GM12878 (cell line): ENCODE measurements around the gene PIAS1. TPM values are rescaled to one million over a fixed set of nuclear protein-coding genes. Genes with fewer than 3 reads are reported as not detected.

Source experiments
- ATAC-seq: fragments of 200-7000 bp; cut with Tn5 transposase; 3 replicates; pipeline ENCODE4 v1.9.1; 2020; ENCODE audit warnings: mild to moderate bottlenecking, moderate library complexity
- BruUV-seq: library from RNA; stranded (reverse); fragments of 400-500 nt; replicated peaks from 2 replicates; lab custom pipeline; 2021; lab: Mats Ljungman, UMichigan
- CTCF ChIA-PET: fragments of 300-600 bp; sonication (Branson Sonifier 250); formaldehyde crosslinking; extraction: SDS; loops from one replicate; lab custom pipeline; 2021; ENCODE audit warnings: inconsistent platforms; lab: Yijun Ruan, JAX
- POLR2A ChIA-PET: fragments of 350-600 bp; formaldehyde crosslinking; extraction: SDS; loops from one replicate; lab custom pipeline; 2021; ENCODE audit warnings: inconsistent platforms; lab: Charles Lee
- RAD21 ChIA-PET: fragments of 300-600 bp; sonication (Branson Sonifier 250); formaldehyde crosslinking; loops from one replicate; lab custom pipeline; 2023; ENCODE audit warnings: antibody characterized with exemption; ENCODE audit not compliant: unreplicated experiment; lab: Charles Lee
- SMC1A ChIA-PET: fragments of 300-600 bp; sonication (Branson Sonifier 250); formaldehyde crosslinking; loops from one replicate; lab custom pipeline; 2023; ENCODE audit not compliant: unreplicated experiment, uncharacterized antibody; lab: Charles Lee
- DNase-seq: peaks from one replicate; pipeline ENCODE4 v3.0.0-alpha.2; 2011; ENCODE audit warnings: low read depth, low spot score
- FAIRE-seq: peaks from 3 replicates; lab custom pipeline; 2011; peaks lifted over from hg19 to GRCh38; lab: Jason Lieb, UNC
- H2AFZ ChIP-seq: 2 replicates; pipeline ENCODE4 v1.6.0; 2011; ENCODE audit warnings: low read depth, low read length, control low read depth; ENCODE audit not compliant: control insufficient read depth
- H3K27ac ChIP-seq: 2 replicates; pipeline ENCODE4 v1.5.1; 2011; ENCODE audit warnings: control low read depth; ENCODE audit not compliant: control insufficient read depth, insufficient read depth
- H3K27me3 ChIP-seq, 2 experiments: replicated peaks in 1 of 2; 2 replicates each; pipeline versions ENCODE4 v1.6.0 to v1.6.1; 2011; ENCODE audit warnings: low read length in 1 of 2; ENCODE audit not compliant: control insufficient read depth in 2 of 2, insufficient read depth in 2 of 2
- H3K36me3 ChIP-seq, 2 experiments: 2 replicates each; pipeline ENCODE4 v1.5.1; 2011; ENCODE audit warnings: low read length in 1 of 2; ENCODE audit not compliant: control insufficient read depth in 2 of 2, insufficient read depth in 2 of 2
- H3K4me1 ChIP-seq: 2 replicates; pipeline ENCODE4 v1.6.1; 2011; ENCODE audit warnings: mild to moderate bottlenecking, low read length, moderate library complexity, mixed read lengths; ENCODE audit not compliant: control insufficient read depth, insufficient read depth
- H3K4me2 ChIP-seq: 2 replicates; pipeline ENCODE4 v1.6.0; 2011; ENCODE audit warnings: control low read depth; ENCODE audit not compliant: control insufficient read depth, insufficient read depth
- H3K4me3 ChIP-seq: fragments of 200-600 bp; sonication (generic); 2 replicates; pipeline ENCODE4 v1.5.1; 2016
- H3K79me2 ChIP-seq: 2 replicates; pipeline ENCODE4 v1.6.0; 2011; ENCODE audit warnings: low read length; ENCODE audit not compliant: control insufficient read depth, insufficient read depth
- H3K9ac ChIP-seq: 2 replicates; pipeline ENCODE4 v1.8.0; 2011; ENCODE audit warnings: low read length, control low read depth, mixed read lengths; ENCODE audit not compliant: control insufficient read depth, insufficient read depth
- H3K9me3 ChIP-seq: replicated peaks from 3 replicates; pipeline ENCODE4 v1.5.1; 2011; ENCODE audit warnings: mild to moderate bottlenecking, low read length; ENCODE audit not compliant: control insufficient read depth, insufficient read depth
- H4K20me1 ChIP-seq: 2 replicates; pipeline ENCODE4 v1.6.0; 2011; ENCODE audit not compliant: control insufficient read depth, insufficient read depth
- ATF2 ChIP-seq: IDR thresholded peaks from 2 replicates; pipeline ENCODE4 v1.6.1; 2012; ENCODE audit warnings: low read length, inconsistent platforms
- CBX5 ChIP-seq: sonication (generic); IDR thresholded peaks from 2 replicates; pipeline ENCODE4 v1.6.1; 2016; ENCODE audit warnings: low read depth, moderate library complexity, mild to moderate bottlenecking, inconsistent platforms
- CEBPZ ChIP-seq: fragments of 150-350 bp; IDR thresholded peaks from 2 replicates; pipeline ENCODE4 v1.6.1; 2016; ENCODE audit warnings: low read depth, low read length
- NKRF ChIP-seq: fragments of 450-650 bp; conservative IDR thresholded peaks from 2 replicates; pipeline ENCODE4 v1.6.1; 2017; ENCODE audit warnings: mild to moderate bottlenecking, moderate library complexity
- PAX5 ChIP-seq: IDR thresholded peaks from 2 replicates; pipeline ENCODE4 v1.6.1; 2011; ENCODE audit warnings: low read depth, low read length, borderline replicate concordance
- PML ChIP-seq: IDR thresholded peaks from 2 replicates; pipeline ENCODE4 v1.6.1; 2012; ENCODE audit warnings: low read length, inconsistent platforms
- RUNX3 ChIP-seq: IDR thresholded peaks from 2 replicates; pipeline ENCODE4 v1.6.1; 2012; ENCODE audit warnings: low read length, inconsistent platforms
- SMC3 ChIP-seq: IDR thresholded peaks from 2 replicates; pipeline ENCODE4 v1.6.1; 2011; ENCODE audit warnings: low read length, improper control_type of control experiment, borderline replicate concordance
- SREBF2 ChIP-seq: IDR thresholded peaks from 2 replicates; pipeline ENCODE4 v1.6.1; 2012; ENCODE audit warnings: mild to moderate bottlenecking, low read length
- ZBTB4 ChIP-seq: fragments of 450-650 bp; formaldehyde crosslinking; IDR thresholded peaks from 2 replicates; pipeline ENCODE4 v1.4.0; 2022; ENCODE audit warnings: mild to moderate bottlenecking, moderate library complexity
- WGBS: methylation state at CpG from one replicate; pipeline ENCODE4 v1.1.6; 2016; ENCODE audit warnings: low lambda C conversion rate; ENCODE audit not compliant: insufficient replicate concordance, insufficient coverage; ENCODE audit errors: missing lambda C conversion rate; 5-methylcytosine and 5-hydroxymethylcytosine counted together
- in situ Hi-C: fragments of 300-500 bp; cut with MboI; formaldehyde crosslinking; loops from 9 replicates; pipeline ENCODE4 v1.14.3; 2018; ENCODE audit warnings: mixed read lengths
- intact Hi-C: fragments of 100-400 bp; cut with micrococcal nuclease; formaldehyde crosslinking; loops from one replicate; pipeline ENCODE4 v1.14.2; 2022; ENCODE audit not compliant: unreplicated experiment
- polyA plus RNA-seq, 11 experiments: library from polyadenylated mRNA; depleted of rRNA in 4 of 11; unstranded in 6 of 11; stranded (reverse) in 5 of 11; fragments of >200 nt; fragmentation: Nextera tagmentation in 4 of 11; fragmentation: Illumina TruSeq in 1 of 11; extraction: Ambion mirVana in 4 of 11; extraction: Trizol in 1 of 11; gene quantifications; 1 replicate in 1 of 11; 2 replicates in 10 of 11; pipeline versions ENCODE4 v1.2.1 to v1.2.3, GENCODE V29; 2011 to 2016; ENCODE audit warnings: inconsistent platforms in 2 of 11, missing spikeins in 2 of 11, low read depth in 1 of 11
- total RNA-seq, 4 experiments: library from RNA; depleted of rRNA in 3 of 4; stranded (reverse); fragments of >200 nt in 3 of 4; fragmentation: Illumina TruSeq in 1 of 4; extraction: Trizol in 1 of 4; gene quantifications; 2 replicates each; pipeline versions ENCODE4 v1.2.1 to v1.2.3, GENCODE V29; 2013 to 2021

PIAS1 gene
- total and polyA plus RNA-seq, 10 of the 15 experiments (the other 5 are each of a cell fraction or from before 2014, with no cell fraction given) = 20.2 to 96.3 (median 37.0) TPM

- TF ChIP-seq NKRF (0 out of 2 replicates have a peak, but pooled peaks have one; percentile 5), RUNX3 (no peak), PML (no peak)
Measured at GRCh38 chr15:68054628-68055223, 611 bp downstream of the PIAS1 start (continued).

- Histone ChIP-seq H3K4me1 (peaks cover 6% of the 10 kb centered on the region), H2AFZ (no peak overlapping the region; the same call in 1 of the 2 replicates), H3K9ac (peak overlapping the region; percentile 91), H3K4me2 (peak overlapping the region; percentile 49), H3K79me2 (peaks cover 61% of the 10 kb centered on the region), H3K9me3 (peaks cover 2% of the 10 kb centered on the region; the same call in 1 of the 3 replicates), H3K36me3 (peaks cover 0 to 12% of the 10 kb centered on the region in 2 experiments; a peak in 1 of 4 replicates), H3K27me3 (no peaks in the 10 kb centered on the region), H4K20me1 (no peaks in the 10 kb centered on the region), H3K4me3 (peak overlapping the region; percentile 79), H3K27ac (peak overlapping the region; percentile 86)
- ChIA-PET SMC1A (interaction anchor here (0.7 to 5.0 kb wide), 14 partner anchors 9 to 193 kb away, joined by 3 to 35 read pairs (median 4); no protein-coding TSS in a partner anchor), RAD21 (interaction anchor here (1.0 to 4.8 kb wide), 14 partner anchors 10 to 194 kb away, joined by 3 to 38 read pairs (median 5); no protein-coding TSS in a partner anchor), CTCF (interaction anchor here (1.1 to 3.1 kb wide), 5 partner anchors 9 to 192 kb away, joined by 5 to 14 read pairs (median 5); no protein-coding TSS in a partner anchor), POLR2A (interaction anchor here (0.8 to 4.0 kb wide), 15 partner anchors 9 to 222 kb away, joined by 3 to 18 read pairs (median 5); partner anchors contain the start of gene FEM1B)
- 1% methylated on average over 15 of the region's 15 CpGs for WGBS
- FAIRE-seq (peak; percentile 78), ATAC-seq (peak; percentile 75), DNase-seq (peak; percentile 88)
- TSS peak; percentile 52 for BruUV-seq
- intact Hi-C loops = loop anchor here (1.0 to 5.0 kb wide), 4 partner anchors 22 to 192 kb away; no protein-coding TSS in a partner anchor
- in situ Hi-C loops = loop anchor here (5.0 kb wide), 1 partner anchor 193 kb away; no protein-coding TSS in a partner anchor
- TF ChIP-seq ATF2 (peak; percentile 74; the same call in 1 of the 2 replicates), ZBTB4 (CRISPR knock-in tag) (no peak), SMC3 (no peak; the same call in 1 of the 2 replicates), CEBPZ (no peak), PAX5 (peak; percentile 94), CBX5 (0 out of 2 replicates have a peak, but pooled peaks have one; percentile 69), SREBF2 (no peak)
Measured at GRCh38 chr15:68055224-68055705, 1.1 kb downstream of the PIAS1 start.
